MCF 10A (cell line): Measurements from ENCODE around the gene TLCD2. TPM values are rescaled to one million over a fixed set of nuclear protein-coding genes. Genes with fewer than 3 reads are reported as not detected.

ENCODE experiments used
- BruUV-seq: library from RNA; stranded (reverse); fragments of 400-500 nt; replicated peaks from 2 replicates; lab custom pipeline; 2021; lab: Mats Ljungman, UMichigan
- CTCF ChIA-PET: fragments of 300-600 bp; sonication (Branson Sonifier 250); formaldehyde crosslinking; extraction: SDS; loops from one replicate; lab custom pipeline; 2021; ENCODE audit warnings: antibody characterized with exemption, inconsistent platforms; lab: Yijun Ruan, JAX
- POLR2A ChIA-PET: fragments of 300-600, 350-650 bp; sonication (Branson Sonifier 250); formaldehyde crosslinking; extraction: SDS; loops from one replicate; lab custom pipeline; 2020; ENCODE audit warnings: antibody characterized with exemption, inconsistent platforms; lab: Yijun Ruan, JAX
- DNase-seq: peaks from one replicate; pipeline ENCODE4 v3.0.0-alpha.2; 2018; ENCODE audit not compliant: unreplicated experiment
- H3K27ac Mint-ChIP-seq: one replicate; pipeline ENCODE4 v1.8.0; 2022; ENCODE audit warnings: mild to moderate bottlenecking, low read depth, mixed read lengths; ENCODE audit not compliant: unreplicated experiment
- H3K27me3 Mint-ChIP-seq: one replicate; pipeline ENCODE4 v1.8.0; 2022; ENCODE audit warnings: mixed read lengths; ENCODE audit not compliant: insufficient read depth, unreplicated experiment
- H3K36me3 Mint-ChIP-seq: one replicate; pipeline ENCODE4 v1.8.0; 2022; ENCODE audit warnings: mild to moderate bottlenecking, moderate library complexity, mixed read lengths; ENCODE audit not compliant: insufficient read depth, unreplicated experiment
- H3K4me1 Mint-ChIP-seq: one replicate; pipeline ENCODE4 v1.8.0; 2022; ENCODE audit warnings: mixed read lengths; ENCODE audit not compliant: insufficient read depth, unreplicated experiment
- H3K4me3 Mint-ChIP-seq: one replicate; pipeline ENCODE4 v1.8.0; 2022; ENCODE audit warnings: mild to moderate bottlenecking, moderate library complexity, mixed read lengths; ENCODE audit not compliant: unreplicated experiment
- H3K9me3 Mint-ChIP-seq: one replicate; pipeline ENCODE4 v1.8.0; 2022; ENCODE audit warnings: mixed read lengths; ENCODE audit not compliant: unreplicated experiment
- intact Hi-C: fragments of 100-400 bp; cut with micrococcal nuclease; formaldehyde crosslinking; loops from 2 replicates; pipeline ENCODE4 v1.14.1; 2022
- total RNA-seq: library from RNA; stranded (reverse); gene quantifications from 2 replicates; pipeline ENCODE4 v1.2.3, GENCODE V29; 2022
- TF ChIP-seq, protein P1 (sequence below): fragments of 200-600 bp; IDR thresholded peaks from one replicate; pipeline ENCODE4 v1.8.0; 2022; ENCODE audit warnings: antibody characterized with exemption, mild to moderate bottlenecking; ENCODE audit not compliant: unreplicated experiment

Gene TLCD2
- total RNA-seq, 1 experiment from 2014 or later, result 2.5 TPM

GRCh38 chr17:1735834-1736347 is 25.7 kb upstream of the TLCD2 start:
- Mint-ChIP-seq H3K36me3 (peaks cover 51% of the 10 kb centered on the region), H3K9me3 (no peaks in the 10 kb centered on the region), H3K27me3 (no peaks in the 10 kb centered on the region), H3K4me1 (peaks cover 4% of the 10 kb centered on the region), H3K27ac (peak overlapping the region; percentile 31), H3K4me3 (no peak overlapping the region)
- no peak for DNase-seq
- CTCF ChIA-PET, result interaction anchor here (1.0 kb wide), 1 partner anchor 19 kb away, joined by 3 read pairs; no protein-coding TSS in a partner anchor
- intact Hi-C loops, result no loop called here
- POLR2A ChIA-PET, result interaction anchor here (1.2 to 1.3 kb wide), 2 partner anchors 11 kb away, joined by 3 read pairs; no protein-coding TSS in a partner anchor
- no TSS peak for BruUV-seq
- TF ChIP-seq, protein P1, sequence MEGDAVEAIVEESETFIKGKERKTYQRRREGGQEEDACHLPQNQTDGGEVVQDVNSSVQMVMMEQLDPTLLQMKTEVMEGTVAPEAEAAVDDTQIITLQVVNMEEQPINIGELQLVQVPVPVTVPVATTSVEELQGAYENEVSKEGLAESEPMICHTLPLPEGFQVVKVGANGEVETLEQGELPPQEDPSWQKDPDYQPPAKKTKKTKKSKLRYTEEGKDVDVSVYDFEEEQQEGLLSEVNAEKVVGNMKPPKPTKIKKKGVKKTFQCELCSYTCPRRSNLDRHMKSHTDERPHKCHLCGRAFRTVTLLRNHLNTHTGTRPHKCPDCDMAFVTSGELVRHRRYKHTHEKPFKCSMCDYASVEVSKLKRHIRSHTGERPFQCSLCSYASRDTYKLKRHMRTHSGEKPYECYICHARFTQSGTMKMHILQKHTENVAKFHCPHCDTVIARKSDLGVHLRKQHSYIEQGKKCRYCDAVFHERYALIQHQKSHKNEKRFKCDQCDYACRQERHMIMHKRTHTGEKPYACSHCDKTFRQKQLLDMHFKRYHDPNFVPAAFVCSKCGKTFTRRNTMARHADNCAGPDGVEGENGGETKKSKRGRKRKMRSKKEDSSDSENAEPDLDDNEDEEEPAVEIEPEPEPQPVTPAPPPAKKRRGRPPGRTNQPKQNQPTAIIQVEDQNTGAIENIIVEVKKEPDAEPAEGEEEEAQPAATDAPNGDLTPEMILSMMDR, result no peak

- H3K27ac Mint-ChIP-seq, result peak overlapping the region; percentile 31
- POLR2A ChIA-PET, result no interaction called here
These were observed 25.2 kb upstream of the TLCD2 start for GRCh38 chr17:1735418-1735817.

GRCh38 chr17:1733759-1734158 is 23.6 kb upstream of the TLCD2 start:
- Mint-ChIP-seq H3K9me3 (no peaks in the 10 kb centered on the region), H3K27ac (no peak overlapping the region), H3K36me3 (peaks cover 58% of the 10 kb centered on the region), H3K27me3 (no peaks in the 10 kb centered on the region), H3K4me3 (no peak overlapping the region), H3K4me1 (peaks cover 18% of the 10 kb centered on the region)
- CTCF ChIA-PET, result interaction anchor here (0.7 kb wide), 1 partner anchor 546 kb away, joined by 3 read pairs; no protein-coding TSS in a partner anchor
- POLR2A ChIA-PET, result interaction anchor here (0.8 kb wide), 1 partner anchor 12 kb away, joined by 3 read pairs; no protein-coding TSS in a partner anchor
- no TSS peak for BruUV-seq
- TF ChIP-seq, protein P1, result no peak
- no peak for DNase-seq
- intact Hi-C loops, result no loop called here

More at GRCh38 chr17:1735418-1735817, 25.2 kb upstream of the TLCD2 start:
- Mint-ChIP-seq H3K4me3 (no peak overlapping the region), H3K4me1 (peaks cover 9% of the 10 kb centered on the region), H3K27me3 (no peaks in the 10 kb centered on the region), H3K9me3 (no peaks in the 10 kb centered on the region), H3K36me3 (peaks cover 53% of the 10 kb centered on the region)
- intact Hi-C loops, result no loop called here
- CTCF ChIA-PET, result no interaction called here
- no TSS peak for BruUV-seq
- no peak for DNase-seq
- TF ChIP-seq, protein P1, result no peak

GRCh38 chr17:1732833-1733321 is 22.7 kb upstream of the TLCD2 start:
- H3K9me3 Mint-ChIP-seq, result no peaks in the 10 kb centered on the region
- H3K4me3 Mint-ChIP-seq, result no peak overlapping the region
- DNase-seq, result no peak
- BruUV-seq, result no TSS peak
- no peak overlapping the region for H3K27ac Mint-ChIP-seq
- H3K4me1 Mint-ChIP-seq, result peaks cover 22% of the 10 kb centered on the region
- ChIA-PET CTCF (interaction anchor here (1.5 to 5.2 kb wide), 2 partner anchors 19 to 51 kb away, joined by 3 to 23 read pairs; no protein-coding TSS in a partner anchor), POLR2A (interaction anchor here (0.6 to 5.2 kb wide), 5 partner anchors 10 to 61 kb away, joined by 3 to 26 read pairs (median 3); no protein-coding TSS in a partner anchor)
- TF ChIP-seq, protein P1, result no peak
- intact Hi-C loops, result no loop called here
- H3K36me3 Mint-ChIP-seq, result peaks cover 61% of the 10 kb centered on the region
- H3K27me3 Mint-ChIP-seq, result no peaks in the 10 kb centered on the region
